NCI-H187 treated with DMSO at 0.1 percent for 48 hours (cell line): ENCODE results near the gene KCNJ14.
"Not testable (repeated sequence)": the region's sequence is repeated elsewhere in the genome, so short reads cannot be mapped to it uniquely, and the experiment has no call there.

Experiments
- DNase-seq: peaks from one replicate; lab custom pipeline; 2025; lab: John Stamatoyannopoulos, UW

Gene KCNJ14

GRCh38 chr19:48471836-48472235 is 16.5 kb downstream of the KCNJ14 start:
- DNase-seq = peak; percentile 77

DNA sequence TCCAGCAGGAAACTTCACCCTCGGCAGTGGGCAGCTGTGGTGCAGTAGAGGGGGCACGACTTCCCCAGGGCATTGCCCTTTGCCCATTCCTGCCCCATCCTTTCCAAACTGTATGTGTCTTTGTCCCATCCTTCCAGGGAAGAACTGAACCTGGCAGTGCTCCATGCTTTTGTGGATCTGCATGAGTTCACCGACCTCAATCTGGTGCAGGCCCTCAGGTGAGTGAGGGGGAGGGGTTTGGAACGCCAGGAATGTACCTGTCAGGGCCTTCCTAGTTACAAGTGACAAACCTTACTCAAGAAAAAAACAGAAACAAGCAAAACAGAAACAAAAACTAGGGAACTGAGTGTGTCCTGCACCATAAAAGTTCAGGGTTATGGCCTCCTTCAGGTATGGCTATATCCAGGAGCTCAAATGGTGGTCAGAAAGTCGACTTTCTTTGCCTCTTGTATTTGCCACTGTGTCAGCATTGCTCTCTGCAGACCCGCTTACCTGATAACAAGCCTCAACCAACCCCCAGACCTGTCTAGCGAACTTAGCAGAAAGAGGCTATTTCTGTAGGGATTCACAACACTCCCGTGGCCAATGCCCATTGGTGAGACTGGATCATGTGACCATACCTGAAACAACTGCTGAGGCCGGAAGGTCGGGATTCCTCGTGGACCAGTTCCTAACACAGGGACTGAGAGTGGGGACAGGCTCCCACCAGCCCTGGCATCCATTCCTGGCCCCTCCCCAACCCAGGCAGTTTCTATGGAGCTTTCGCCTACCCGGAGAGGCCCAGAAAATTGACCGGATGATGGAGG is 18.0 kb downstream of the KCNJ14 start:
- DNase-seq = no peak

DNA sequence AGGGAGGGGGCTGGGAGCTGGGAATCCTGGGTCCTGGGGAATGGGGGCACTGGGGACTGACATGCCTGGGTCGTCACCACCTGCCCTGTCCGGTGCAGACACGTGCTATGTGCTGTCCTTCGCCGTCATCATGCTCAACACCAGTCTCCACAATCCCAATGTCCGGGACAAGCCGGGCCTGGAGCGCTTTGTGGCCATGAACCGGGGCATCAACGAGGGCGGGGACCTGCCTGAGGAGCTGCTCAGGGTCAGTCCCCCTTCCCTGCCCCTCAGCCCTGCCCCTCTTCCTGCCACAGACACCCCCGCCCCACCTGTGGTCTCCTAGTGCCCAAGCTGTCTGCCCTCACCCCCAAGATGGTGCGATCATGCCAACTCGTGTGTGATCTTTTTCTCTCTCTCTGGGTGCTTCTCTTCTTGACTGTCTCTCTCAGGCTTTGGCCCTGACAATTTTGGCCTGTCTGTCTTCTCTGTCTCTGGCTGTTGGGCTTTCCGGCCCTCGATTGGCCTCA is 18.8 kb downstream of the KCNJ14 start:
- no peak for DNase-seq

DNA sequence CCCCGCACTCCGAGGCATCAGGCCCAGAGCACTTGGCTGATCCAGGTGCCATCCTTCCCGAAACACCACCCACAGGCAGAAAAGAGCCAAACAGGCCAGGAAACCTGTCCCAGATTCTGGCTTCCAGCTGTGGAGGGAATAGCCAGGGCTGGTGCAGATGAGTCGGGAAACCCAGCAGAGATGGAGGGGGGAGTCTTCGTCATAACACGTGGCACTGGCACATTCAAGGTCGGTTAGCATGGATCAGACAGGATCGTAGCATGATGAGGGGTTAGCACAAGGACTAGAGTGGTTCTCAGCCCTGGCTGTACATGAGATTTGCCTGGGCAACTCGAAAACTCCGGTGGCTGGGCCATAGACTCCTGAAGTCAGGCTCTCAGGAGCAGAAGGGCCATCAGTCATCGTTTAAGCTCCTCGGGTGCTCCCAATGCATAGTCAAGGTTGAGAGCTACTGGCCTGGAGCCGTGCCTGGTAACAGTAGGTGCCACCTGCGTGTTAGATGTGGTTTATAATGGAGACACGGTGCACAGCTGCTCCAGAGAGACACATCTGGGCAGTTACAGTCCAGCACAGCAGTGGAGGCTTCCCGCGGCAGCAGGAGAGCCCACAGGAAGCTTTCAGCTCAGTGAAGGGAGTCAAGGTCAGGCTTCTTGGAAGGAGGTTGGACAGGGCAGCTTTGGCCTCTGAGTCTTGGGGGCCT is 20.1 kb downstream of the KCNJ14 start:
- DNase-seq = no peak

DNA sequence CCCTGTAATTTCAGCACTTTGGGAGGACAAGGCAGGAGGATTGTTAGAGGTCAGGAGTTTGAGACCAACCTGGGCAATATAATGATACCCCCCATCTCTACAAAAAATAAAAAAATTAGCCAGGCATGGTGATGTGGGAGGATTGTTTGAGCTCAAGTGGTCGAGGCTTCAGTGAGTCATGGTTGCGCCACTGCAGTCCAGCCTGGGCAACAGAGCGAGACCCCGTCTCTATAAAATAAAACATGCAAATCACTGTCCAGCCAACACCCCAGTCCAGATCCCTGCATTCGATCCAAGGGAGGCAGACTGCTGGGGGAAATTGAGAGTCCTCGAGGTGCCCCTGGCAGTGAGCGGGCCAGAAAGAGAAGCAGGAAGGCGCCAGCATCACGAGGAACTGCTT is 20.8 kb downstream of the KCNJ14 start:
- no peak for DNase-seq

DNA sequence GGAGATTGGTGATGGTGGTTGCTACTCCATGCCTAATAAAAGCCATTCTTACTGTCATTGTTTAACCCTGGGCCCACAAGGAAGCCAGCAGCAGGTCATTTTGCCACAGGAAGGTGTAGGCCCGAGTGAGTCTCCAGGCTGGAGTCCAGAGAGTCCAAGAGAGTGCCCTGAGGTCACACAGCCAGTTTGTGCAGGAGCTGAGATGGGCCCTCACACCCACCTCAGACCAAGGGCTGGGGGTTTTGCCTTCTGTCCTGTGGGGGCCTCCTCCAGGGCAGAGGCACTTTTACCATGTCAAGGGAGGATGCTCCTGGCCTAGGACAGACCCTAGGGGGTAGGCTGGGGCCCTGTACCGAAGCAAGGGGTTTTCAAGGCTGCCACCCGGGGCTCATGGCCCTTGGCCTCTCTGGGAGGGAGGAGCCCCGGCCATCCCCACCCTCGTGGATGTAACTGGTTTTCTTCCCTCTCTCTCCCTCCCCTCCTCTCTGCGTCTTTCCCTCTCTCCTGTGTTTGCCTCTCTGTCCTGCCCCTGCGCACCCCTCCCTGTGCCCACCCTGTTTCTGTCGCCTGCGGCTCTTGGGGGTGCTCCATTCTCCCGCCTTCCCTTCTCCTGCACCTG is 21.8 kb downstream of the KCNJ14 start:
- DNase-seq = no peak

- no peak for DNase-seq
Observed at GRCh38 chr19:48477698-48478338, 22.4 kb downstream of the KCNJ14 start.

DNA sequence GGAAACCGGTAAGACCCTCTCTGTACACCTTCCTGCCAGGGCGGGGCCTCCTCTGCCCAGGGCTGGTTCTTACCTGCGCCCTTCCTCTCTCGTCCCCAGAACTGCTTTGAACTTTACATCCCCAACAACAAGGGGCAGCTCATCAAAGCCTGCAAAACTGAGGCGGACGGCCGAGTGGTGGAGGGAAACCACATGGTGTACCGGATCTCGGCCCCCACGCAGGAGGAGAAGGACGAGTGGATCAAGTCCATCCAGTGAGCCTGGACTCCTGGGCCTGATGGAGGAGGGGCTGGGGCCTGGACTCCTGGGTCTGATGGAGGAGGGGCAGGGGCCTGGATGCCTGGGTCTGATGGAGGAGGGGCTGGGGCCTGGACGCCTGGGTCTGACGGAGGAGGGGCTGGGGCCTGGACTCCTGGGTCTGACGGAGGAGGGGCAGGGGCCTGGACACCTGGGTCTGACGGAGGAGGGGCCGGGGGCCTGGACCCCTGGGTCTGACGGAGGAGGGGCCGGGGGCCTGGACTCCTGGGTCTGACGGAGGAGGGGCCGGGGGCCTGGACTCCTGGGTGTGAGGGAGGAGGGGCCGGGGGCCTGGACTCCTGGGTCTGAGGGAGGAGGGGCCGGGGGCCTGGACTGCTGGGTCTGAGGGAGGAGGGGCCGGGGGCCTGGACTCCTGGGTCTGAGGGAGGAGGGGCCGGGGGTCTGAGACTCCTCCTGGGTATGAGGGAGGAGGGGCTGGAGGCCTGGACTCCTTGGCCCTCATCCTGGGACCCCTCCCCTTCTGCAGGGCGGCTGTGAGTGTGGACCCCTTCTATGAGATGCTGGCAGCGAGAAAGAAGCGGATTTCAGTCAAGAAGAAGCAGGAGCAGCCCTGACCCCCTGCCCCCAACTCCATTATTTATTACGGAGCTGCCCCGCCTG is 23.2 kb downstream of the KCNJ14 start:
- DNase-seq = no peak

- DNase-seq = no peak
Observed at GRCh38 chr19:48479686-48480085, 24.3 kb downstream of the KCNJ14 start.

DNA sequence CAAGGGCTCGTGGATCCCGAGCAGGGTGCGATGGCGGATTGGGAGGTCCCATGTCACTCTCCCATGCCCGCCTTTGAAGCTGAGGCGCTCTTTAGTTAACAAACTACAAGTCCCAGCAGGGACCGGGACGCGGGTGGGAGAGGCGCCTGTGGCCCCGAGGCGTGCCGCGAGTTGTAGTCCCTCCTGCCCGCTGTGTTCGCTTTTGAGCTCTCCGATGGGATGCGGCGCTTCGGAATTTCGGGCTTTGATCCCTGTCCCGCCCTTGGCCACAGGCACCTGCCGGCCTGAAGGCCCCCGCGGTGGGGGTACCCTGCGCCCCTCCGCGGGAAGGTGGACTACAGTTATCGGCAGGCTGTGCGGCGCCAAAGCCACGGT is 24.8 kb downstream of the KCNJ14 start:
- no peak for DNase-seq

GRCh38 chr19:48480558-48481500 is 25.5 kb downstream of the KCNJ14 start:
- DNase-seq = no peak

DNA sequence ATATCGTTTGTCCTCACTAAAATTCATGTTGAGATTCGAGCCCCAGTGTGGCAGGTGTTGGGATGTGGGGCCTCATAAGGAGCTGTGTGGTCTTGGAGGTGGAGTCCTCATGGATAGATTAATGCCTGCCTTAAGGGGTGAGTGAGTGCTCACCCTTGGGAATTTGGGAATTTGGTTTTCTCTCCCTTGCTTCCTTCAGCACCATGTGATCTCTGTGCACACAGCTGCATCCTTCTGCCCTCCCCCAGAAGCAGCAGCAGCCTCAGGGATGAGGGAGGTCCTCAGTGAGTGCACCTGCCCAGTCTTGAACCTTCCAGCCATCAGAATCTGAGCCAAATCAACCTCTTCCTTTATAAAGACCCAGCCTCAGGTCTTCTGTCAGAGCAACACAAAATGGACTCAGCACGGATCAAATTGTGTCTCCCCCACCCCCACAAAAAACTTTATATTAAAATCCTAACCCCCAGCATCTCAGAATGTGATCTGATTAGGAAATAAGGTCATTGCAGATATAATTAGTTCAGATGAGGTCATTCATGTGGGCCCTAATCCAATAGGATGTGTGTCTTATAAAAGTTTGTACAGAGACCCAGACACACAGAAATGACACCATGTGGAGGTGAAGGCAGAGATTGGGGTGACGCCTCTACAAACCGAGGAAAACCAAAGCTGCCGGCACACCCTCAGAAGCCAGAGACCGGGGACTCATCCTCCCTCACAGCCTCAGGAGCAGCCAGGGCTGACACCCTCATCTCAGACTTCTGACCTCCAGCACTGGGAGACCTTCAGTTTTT is 26.7 kb downstream of the KCNJ14 start:
- DNase-seq = no peak

GRCh38 chr19:48483301-48483700 is 27.9 kb downstream of the KCNJ14 start:
- DNase-seq = no peak

DNA sequence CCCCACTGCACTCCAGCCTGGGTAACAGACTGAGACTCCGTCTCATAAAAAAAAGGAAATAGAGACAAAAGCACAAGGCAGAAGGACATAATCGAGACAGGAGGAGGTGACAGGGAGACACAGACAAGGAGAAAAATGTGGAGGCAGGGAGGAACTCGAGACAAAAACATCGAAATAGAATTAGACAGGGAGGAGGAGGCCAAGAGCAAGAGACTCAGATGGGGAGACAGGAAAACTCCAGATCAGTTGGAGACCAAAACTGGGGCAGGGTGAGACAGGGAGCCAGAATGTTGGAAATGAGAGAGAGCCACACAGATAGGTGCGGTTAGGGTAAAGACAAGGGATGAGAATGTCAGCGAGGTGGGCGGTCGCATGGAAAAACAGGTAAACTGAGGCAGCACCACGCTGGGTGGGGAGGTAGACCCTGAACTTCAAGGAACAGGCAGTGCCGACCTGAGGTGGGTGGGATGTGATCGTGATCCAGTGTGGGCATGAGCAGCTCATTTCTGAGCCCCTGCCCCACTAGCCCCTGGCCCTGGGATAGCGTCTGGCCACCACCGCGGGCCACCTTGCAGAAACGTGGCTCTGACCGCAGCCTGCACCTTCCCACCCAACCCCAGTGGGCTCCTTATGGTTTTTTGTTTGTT is 29.0 kb downstream of the KCNJ14 start:
- no peak for DNase-seq

GRCh38 chr19:48484931-48485612 is 29.7 kb downstream of the KCNJ14 start:
- no peak for DNase-seq

DNA sequence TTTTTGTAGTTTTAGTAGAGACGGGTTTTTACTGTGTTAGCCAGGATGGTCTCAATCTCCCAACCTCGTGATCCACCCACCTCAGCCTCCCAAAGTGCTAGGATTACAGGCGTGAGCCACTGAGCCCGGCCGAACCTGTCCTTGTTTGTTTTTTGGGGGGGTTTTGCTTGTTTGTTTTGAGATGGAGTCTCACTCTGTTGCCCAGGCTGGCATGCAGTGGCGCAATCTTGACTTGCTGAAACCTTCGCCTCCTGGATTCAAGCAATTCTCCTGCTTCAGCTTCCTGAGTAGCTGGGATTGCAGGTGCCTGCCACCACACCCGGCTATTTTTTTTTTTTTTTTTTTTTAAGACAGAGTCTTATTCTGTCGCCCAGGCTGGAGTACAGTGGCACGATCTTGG is 31.3 kb downstream of the KCNJ14 start:
- DNase-seq = not testable (repeated sequence)

DNA sequence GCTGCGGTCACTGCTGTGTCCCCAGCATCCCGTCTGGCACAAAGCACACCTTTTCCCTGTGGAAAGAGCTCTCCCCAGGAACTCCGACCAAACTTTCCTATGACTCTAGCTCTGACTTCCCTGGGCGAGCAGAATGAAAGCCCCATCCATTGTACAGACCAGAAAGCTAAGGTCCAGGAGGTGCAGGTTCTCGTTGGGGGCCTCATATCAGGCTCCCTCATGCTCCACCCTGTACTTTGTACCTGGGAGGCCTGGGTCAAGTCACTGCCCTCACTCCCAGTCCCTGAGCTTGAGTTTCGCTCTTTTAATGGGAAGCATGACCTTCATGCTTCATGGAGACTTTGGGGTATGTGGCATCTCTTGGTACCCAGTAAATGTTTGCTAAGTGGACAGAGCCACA is 32.2 kb downstream of the KCNJ14 start:
- DNase-seq = no peak

- DNase-seq = no peak
Observed at GRCh38 chr19:48487948-48488347, 32.6 kb downstream of the KCNJ14 start.
